ENCODE data around the gene SNRPA1.

SNRPA1 gene

DNA sequence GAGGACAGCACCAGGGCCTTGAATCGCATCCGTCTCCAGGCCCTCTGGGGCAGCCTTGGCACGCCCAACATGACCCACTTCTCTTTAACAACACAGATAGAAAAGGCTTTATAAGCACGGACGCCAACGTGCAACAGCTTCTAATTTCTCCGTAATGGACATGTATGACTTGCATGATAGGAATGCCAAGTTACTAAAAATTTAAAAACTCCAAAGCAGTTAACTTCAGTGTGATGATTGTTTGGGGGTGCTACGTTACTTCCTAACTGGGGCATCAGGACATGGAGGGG, 30.9 kb upstream of the SNRPA1 start:
- Histone ChIP-seq H3K27ac (no peak overlapping the region), H3K9me3 (ENCODE audit: severe bottlenecking) (no peaks in the 10 kb centered on the region), H3K4me3 (ENCODE audit: low read depth, low read length) (no peak overlapping the region), H3K27me3 (ENCODE audit: insufficient read depth, low read depth, severe bottlenecking) (no peaks in the 10 kb centered on the region), H3K36me3 (no peaks in the 10 kb centered on the region)
- DNase-seq: no peak
- TF ChIP-seq CTCF (IDR thresholded peaks at IDR 0.05; ENCODE audit: low read depth, low read length): no peak

DNA sequence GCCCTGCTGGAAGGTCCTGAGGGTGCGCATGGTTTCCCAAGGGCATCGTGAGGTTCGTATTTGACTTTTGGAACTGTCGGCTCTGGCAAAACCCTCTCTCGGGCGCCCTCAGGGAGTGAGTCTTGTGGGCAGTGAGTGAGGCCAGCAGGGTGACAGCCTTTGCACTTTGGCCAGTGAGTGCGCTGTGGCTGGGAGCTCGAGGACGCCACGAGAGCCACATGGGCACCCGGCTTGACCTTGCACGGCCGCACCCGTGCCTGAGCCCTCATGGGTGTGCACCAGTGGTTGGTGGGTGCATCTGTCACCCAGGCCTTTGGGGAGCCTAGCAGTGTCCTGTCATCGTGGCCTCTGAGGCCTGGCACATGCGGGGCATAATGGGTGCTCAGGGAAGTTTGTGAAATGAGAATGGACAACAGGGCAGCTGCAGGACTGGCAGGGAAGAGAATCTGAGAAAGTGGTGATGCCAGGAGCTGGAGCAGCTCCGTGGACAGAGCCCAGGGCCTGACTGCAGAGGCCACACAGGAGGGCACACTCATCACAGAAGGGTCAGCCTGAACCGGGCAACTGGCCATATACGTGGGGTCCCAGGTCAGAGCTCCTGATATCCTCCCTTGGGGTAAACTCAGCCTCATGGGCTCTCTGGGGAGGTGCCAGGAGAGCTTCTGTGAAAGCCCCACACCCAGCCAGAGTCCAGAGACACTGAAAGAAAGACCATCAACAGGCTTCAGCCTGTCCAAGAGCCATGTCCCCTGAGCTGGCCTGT, 30.4 kb upstream of the SNRPA1 start:
- Histone ChIP-seq H3K4me3 (ENCODE audit: low read depth, low read length) (no peak overlapping the region), H3K27ac (no peak overlapping the region), H3K27me3 (ENCODE audit: insufficient read depth, low read depth, severe bottlenecking) (no peaks in the 10 kb centered on the region), H3K9me3 (ENCODE audit: severe bottlenecking) (no peaks in the 10 kb centered on the region), H3K36me3 (no peaks in the 10 kb centered on the region)
- DNase-seq: no peak
- no peak for TF ChIP-seq CTCF (IDR thresholded peaks at IDR 0.05; ENCODE audit: low read depth, low read length)

- Histone ChIP-seq H3K9me3 (ENCODE audit: severe bottlenecking) (no peaks in the 10 kb centered on the region), H3K27me3 (ENCODE audit: insufficient read depth, low read depth, severe bottlenecking) (no peaks in the 10 kb centered on the region), H3K4me3 (ENCODE audit: low read depth, low read length) (no peak overlapping the region), H3K27ac (no peak overlapping the region), H3K36me3 (no peaks in the 10 kb centered on the region)
- no peak for TF ChIP-seq CTCF (IDR thresholded peaks at IDR 0.05; ENCODE audit: low read depth, low read length)
- DNase-seq: no peak
Measured at GRCh38 chr15:101324524-101325177, 29.6 kb upstream of the SNRPA1 start.

- no peaks in the 10 kb centered on the region for H3K36me3 ChIP-seq
- H3K27me3 ChIP-seq (ENCODE audit: insufficient read depth, low read depth, severe bottlenecking): no peaks in the 10 kb centered on the region
Measured at GRCh38 chr15:101323793-101324523, 28.9 kb upstream of the SNRPA1 start.

GRCh38 chr15:101322854-101323477, 27.9 kb upstream of the SNRPA1 start:
- Histone ChIP-seq H3K4me3 (ENCODE audit: low read depth, low read length) (no peak overlapping the region), H3K36me3 (no peaks in the 10 kb centered on the region), H3K9me3 (ENCODE audit: severe bottlenecking) (no peaks in the 10 kb centered on the region), H3K27me3 (ENCODE audit: insufficient read depth, low read depth, severe bottlenecking) (no peaks in the 10 kb centered on the region), H3K27ac (no peak overlapping the region)
- no peak for DNase-seq
- no peak for TF ChIP-seq CTCF (IDR thresholded peaks at IDR 0.05; ENCODE audit: low read depth, low read length)

More at GRCh38 chr15:101323793-101324523, 28.9 kb upstream of the SNRPA1 start:
- Histone ChIP-seq H3K9me3 (ENCODE audit: severe bottlenecking) (no peaks in the 10 kb centered on the region), H3K27ac (no peak overlapping the region), H3K4me3 (ENCODE audit: low read depth, low read length) (no peak overlapping the region)
- no peak for DNase-seq
- TF ChIP-seq CTCF (IDR thresholded peaks at IDR 0.05; ENCODE audit: low read depth, low read length): no peak
